BE2C (cell line): ENCODE data around the gene SMARCA2.

Source experiments
- DNase-seq: peaks from one replicate; pipeline ENCODE4 v3.0.0-alpha.2; 2020
- H3K27me3 ChIP-seq: fragments of 250-450 bp; sonication (Bioruptor Pico); 2 replicates; pipeline ENCODE4 v1.5.1; 2020; ENCODE audit warnings: mild to moderate bottlenecking
- H3K36me3 ChIP-seq: fragments of 250-450 bp; sonication (Bioruptor Pico); 2 replicates; pipeline ENCODE4 v1.5.1; 2020; ENCODE audit warnings: mild to moderate bottlenecking
- H3K4me1 ChIP-seq: fragments of 250-450 bp; sonication (Bioruptor Pico); 2 replicates; pipeline ENCODE4 v1.5.1; 2020
- H3K4me3 ChIP-seq: 2 replicates; pipeline ENCODE4 v1.5.1; 2011; ENCODE audit warnings: low read depth, low read length
- H3K9me3 ChIP-seq: fragments of 250-450 bp; sonication (Bioruptor Pico); 2 replicates; pipeline ENCODE4 v1.5.1; 2020
- CTCF ChIP-seq: IDR thresholded peaks from 2 replicates; pipeline ENCODE4 v1.5.1; 2012; ENCODE audit warnings: mild to moderate bottlenecking, low read depth, low read length

Gene SMARCA2

GRCh38 chr9:2216591-2216990 is 201.4 kb downstream of the SMARCA2 start:
- no peak for DNase-seq
- no peak for TF ChIP-seq CTCF
- H3K36me3 ChIP-seq, result no peaks in the 10 kb centered on the region
- H3K4me3 ChIP-seq, result no peak overlapping the region
- no peaks in the 10 kb centered on the region for H3K27me3 ChIP-seq
- H3K9me3 ChIP-seq, result no peaks in the 10 kb centered on the region
- H3K4me1 ChIP-seq, result no peaks in the 10 kb centered on the region

DNA sequence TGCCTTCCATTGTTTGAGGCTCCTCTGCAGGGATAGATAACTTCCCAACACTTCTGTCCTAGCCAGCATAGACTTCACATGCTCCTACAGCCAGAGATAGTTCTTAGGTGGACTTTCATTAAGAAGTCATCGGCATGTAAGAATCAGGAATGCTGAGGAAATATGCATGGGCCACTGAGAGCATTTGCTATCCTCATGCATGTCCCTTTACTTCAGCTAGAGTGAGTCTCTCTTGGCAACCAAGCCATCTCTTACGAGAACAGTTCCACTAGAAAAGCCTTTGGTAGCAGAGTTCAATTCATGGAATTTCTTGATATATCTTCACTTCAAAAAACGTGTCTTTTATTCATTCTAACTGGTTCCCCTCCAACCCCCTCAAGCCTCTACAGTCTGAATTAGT is 202.4 kb downstream of the SMARCA2 start:
- H3K4me3 ChIP-seq, result no peak overlapping the region
- no peaks in the 10 kb centered on the region for H3K9me3 ChIP-seq
- no peaks in the 10 kb centered on the region for H3K36me3 ChIP-seq
- H3K27me3 ChIP-seq, result no peaks in the 10 kb centered on the region
- H3K4me1 ChIP-seq, result no peaks in the 10 kb centered on the region
- no peak for DNase-seq
- TF ChIP-seq CTCF, result no peak

DNA sequence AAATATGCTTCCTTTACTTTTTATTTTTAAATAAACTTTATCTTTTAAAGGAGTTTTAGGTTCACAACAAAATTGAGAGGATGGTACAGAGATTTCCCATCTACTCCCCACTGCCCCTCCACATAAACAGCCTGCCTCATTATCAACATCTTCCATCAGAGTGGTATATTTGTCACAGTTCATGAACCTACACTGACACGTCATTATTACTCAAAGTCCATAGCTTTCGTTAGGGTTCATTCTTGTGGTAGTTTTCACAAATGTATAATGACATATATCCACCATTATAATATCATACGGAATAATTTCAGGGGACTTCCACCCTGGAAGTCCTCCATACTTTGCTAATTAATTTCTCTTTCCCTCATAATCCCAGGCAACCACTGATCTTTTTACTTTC is 204.9 kb downstream of the SMARCA2 start:
- no peak for DNase-seq
- H3K4me1 ChIP-seq, result no peaks in the 10 kb centered on the region

GRCh38 chr9:2227144-2227867 is 212.2 kb downstream of the SMARCA2 start:
- Histone ChIP-seq H3K27me3 (no peaks in the 10 kb centered on the region), H3K36me3 (no peaks in the 10 kb centered on the region), H3K4me3 (no peak overlapping the region), H3K9me3 (no peaks in the 10 kb centered on the region), H3K4me1 (0 out of 2 replicates have a peak, but pooled peaks cover 2% of the 10 kb centered on the region)
- no peak for TF ChIP-seq CTCF
- no peak for DNase-seq

More for the DNA sequence above, 204.9 kb downstream of the SMARCA2 start:
- no peaks in the 10 kb centered on the region for H3K36me3 ChIP-seq
- H3K27me3 ChIP-seq, result no peaks in the 10 kb centered on the region
- H3K9me3 ChIP-seq, result no peaks in the 10 kb centered on the region
- no peak for TF ChIP-seq CTCF
- no peak overlapping the region for H3K4me3 ChIP-seq

GRCh38 chr9:2228132-2228531 is 213.0 kb downstream of the SMARCA2 start:
- Histone ChIP-seq H3K9me3 (no peaks in the 10 kb centered on the region), H3K36me3 (no peaks in the 10 kb centered on the region), H3K4me3 (no peak overlapping the region), H3K4me1 (0 out of 2 replicates have a peak, but pooled peaks cover 2% of the 10 kb centered on the region), H3K27me3 (no peaks in the 10 kb centered on the region)
- TF ChIP-seq CTCF, result peak; percentile 70
- DNase-seq, result peak; percentile 68

- TF ChIP-seq CTCF, result no peak
- no peaks in the 10 kb centered on the region for H3K27me3 ChIP-seq
- DNase-seq, result no peak
- H3K9me3 ChIP-seq, result no peaks in the 10 kb centered on the region
- no peaks in the 10 kb centered on the region for H3K36me3 ChIP-seq
- 0 out of 2 replicates have a peak, but pooled peaks cover 2% of the 10 kb centered on the region for H3K4me1 ChIP-seq
- no peak overlapping the region for H3K4me3 ChIP-seq
These were observed 213.5 kb downstream of the SMARCA2 start for GRCh38 chr9:2228641-2229040.
